ENCODE measurements around the gene ZFAND3.
"Not testable (repeated sequence)": the region's sequence is repeated elsewhere in the genome, so short reads cannot be mapped to it uniquely, and the experiment has no call there.

ZFAND3 gene

GRCh38 chr6:37972994-37973757 lies 153.6 kb downstream of the ZFAND3 start:
- DNase-seq (ENCODE audit: low read depth, low spot score): no peak

DNA sequence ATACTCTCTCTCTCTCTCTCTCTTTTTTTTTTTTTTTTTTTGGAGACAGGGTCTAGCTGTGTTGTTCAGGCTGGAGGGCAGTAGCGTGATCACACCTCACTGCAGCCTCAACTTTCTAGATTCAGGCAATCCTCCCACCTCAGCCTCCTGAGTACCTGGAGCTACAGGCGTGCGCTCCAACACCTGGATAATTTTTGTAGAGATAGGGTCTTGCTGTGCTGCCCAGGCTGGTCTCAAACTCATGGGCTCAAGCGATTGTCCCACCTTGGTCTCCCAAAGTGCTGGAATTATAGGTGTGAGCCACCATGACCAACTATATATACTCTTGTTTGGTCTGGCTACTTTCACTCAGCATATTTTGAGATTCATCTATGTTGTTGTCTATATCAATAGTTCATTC lies 154.9 kb downstream of the ZFAND3 start:
- no peak for DNase-seq (ENCODE audit: low read depth, low spot score)

DNA sequence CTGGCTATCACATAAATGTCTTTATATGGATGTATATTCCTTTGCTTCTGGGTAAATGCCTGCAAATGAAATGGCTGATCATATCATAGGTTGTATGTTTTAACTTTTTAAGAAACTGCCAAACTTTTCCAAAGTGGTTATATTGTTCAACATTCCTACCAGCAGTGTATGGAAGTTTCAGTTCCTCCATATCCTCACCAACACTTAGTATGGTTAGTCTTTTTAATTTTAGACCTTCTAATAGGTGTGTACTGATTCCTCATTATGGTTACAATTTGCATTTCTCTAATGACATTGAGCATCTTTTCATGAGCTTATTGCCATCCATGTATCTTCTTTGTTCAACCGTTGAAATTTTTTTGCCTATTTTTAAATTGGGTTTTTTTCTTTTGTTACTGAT lies 155.4 kb downstream of the ZFAND3 start:
- no peak for DNase-seq (ENCODE audit: low read depth, low spot score)

DNA sequence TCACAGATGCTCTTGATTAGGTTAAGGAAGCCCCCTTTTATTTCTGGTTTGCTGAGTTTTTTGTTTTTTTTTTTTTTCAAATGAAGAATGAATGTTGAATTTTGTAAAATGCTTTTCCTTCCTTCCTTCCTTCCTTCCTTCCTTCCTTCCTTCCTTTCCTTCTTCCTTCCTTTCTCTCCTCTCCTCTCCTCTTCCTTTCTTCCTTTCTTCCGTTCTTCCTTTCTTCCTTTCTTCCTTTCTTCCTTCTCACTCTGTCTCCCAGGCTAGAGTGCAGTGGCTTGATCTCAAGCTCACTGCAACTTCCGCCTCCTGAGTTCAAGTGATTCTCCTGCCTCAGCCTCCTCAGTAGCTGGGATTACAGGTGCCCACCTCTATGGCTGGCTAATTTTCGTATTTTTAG lies 158.2 kb downstream of the ZFAND3 start:
- DNase-seq (ENCODE audit: low read depth, low spot score): no peak

- DNase-seq (ENCODE audit: low read depth, low spot score): no peak
These were observed 160.1 kb downstream of the ZFAND3 start for GRCh38 chr6:37979392-37980221.

GRCh38 chr6:37980222-37980595 lies 160.7 kb downstream of the ZFAND3 start:
- DNase-seq (ENCODE audit: low read depth, low spot score): no peak

- no peak for DNase-seq (ENCODE audit: low read depth, low spot score)
These were observed 162.1 kb downstream of the ZFAND3 start for GRCh38 chr6:37981626-37982025.

GRCh38 chr6:37982317-37982716 lies 162.8 kb downstream of the ZFAND3 start:
- no peak for DNase-seq (ENCODE audit: low read depth, low spot score)

DNA sequence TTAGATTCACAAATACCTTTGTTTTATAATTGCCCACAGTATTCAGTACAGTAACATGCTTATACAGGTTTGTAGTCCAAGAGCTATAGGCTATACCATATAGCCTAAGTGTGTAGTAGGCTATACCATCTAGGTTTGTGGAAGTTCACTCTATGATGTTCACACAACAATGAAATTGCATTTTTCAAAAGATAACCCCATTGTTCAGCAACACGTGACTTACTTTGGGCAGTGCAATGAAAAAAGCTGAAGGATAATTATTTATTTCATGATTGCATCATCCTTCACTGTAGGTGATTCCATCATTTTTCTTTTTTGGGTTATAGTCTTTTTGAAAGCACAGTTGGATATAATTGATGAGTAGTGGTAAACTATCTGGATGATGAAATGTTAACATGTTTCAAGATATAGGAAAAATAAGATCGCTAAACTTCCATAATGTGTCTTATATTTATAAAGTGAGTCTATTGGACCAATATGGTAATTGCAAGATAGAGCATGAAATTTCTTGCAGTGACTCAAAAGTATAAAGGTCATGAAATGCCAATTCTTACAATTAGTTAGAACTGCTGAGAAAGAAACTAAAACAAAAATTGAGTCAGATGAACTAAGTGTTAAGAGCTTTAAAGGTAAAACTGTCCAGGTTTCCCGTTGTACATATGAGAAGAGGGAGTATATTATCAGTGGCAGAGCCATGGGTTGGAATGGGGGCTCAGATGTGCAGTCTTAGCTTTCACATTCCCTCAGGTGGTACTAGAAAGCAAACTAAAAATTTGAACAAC lies 164.4 kb downstream of the ZFAND3 start:
- no peak for DNase-seq (ENCODE audit: low read depth, low spot score)

DNA sequence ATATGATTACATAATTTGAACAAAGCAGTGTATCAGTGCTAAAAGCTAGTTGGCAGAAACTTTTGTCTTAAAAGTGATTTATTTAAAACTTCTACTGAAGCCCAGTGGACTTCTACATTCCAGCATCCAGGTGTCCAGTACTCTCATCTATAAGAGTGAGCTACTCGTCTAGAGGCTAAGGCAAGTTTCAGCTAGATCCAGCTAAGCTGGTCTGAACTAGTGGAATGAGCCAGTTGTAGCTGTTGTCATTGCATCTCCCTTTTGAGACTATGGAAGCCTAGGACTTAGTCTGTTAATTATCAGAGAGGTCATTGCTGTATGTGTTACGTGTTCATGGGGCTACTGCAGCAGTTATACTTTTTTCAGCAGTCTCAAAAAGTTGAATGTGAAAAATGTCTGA lies 165.1 kb downstream of the ZFAND3 start:
- no peak for DNase-seq (ENCODE audit: low read depth, low spot score)

DNA sequence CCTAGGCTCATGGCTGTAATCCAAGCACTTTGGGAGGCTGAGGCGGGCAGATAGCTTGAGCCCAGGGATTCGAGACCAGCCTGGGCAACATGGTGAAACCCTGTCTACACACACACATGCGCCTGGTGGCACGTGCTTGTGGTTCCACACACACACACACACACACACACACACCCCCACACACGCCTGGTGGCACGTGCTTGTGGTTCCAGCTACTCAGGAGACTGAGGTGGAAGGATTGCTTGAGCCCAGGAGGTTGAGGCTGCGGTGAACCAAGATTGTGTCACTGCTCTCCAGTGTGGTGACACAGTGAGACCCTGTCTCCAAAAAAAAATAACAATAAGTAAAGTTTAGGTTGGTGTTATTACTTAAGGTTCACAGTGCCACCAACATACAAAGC lies 165.8 kb downstream of the ZFAND3 start:
- no peak for DNase-seq (ENCODE audit: low read depth, low spot score)

DNA sequence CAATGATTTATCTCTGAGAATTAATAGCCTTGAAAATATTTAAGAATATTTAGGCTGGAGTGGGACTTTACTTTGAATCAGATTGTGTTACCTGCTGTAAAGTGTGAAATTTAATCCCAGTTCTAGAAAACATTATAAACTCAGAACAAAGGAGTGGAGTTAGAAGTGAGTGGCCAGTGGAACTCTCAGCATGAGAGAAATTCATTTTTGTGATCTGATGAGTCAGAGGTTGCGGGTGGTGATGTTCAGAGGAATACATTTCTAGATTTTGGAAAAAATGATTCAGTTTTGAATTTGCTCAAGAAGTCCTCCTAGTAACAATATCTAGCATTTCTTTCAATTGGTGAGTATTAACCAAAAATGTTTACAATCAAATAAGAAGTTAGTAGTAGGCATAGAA lies 167.5 kb downstream of the ZFAND3 start:
- peak; percentile 9 for DNase-seq (ENCODE audit: low read depth, low spot score)

DNA sequence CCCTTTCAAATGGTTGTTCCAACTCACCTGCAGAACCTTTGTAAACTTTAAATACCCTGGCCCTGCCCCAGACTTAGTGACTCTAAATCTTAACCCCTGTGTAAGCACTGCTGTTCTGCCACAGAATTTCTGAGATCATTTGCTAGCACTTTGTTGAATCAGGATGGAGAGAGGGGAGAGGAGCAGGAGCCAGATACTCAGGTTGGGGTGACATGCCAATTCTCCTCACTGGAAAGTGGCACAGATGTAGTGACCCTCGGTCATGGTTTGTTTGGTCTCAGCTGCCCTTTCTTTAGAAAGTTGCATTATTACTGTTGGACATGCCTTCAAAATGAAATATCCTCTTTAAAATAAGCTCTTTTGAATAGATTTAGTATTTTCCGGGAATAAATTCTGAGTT lies 168.0 kb downstream of the ZFAND3 start:
- no peak for DNase-seq (ENCODE audit: low read depth, low spot score)

- no peak for DNase-seq (ENCODE audit: low read depth, low spot score)
These were observed 168.6 kb downstream of the ZFAND3 start for GRCh38 chr6:37988127-37988526.

DNA sequence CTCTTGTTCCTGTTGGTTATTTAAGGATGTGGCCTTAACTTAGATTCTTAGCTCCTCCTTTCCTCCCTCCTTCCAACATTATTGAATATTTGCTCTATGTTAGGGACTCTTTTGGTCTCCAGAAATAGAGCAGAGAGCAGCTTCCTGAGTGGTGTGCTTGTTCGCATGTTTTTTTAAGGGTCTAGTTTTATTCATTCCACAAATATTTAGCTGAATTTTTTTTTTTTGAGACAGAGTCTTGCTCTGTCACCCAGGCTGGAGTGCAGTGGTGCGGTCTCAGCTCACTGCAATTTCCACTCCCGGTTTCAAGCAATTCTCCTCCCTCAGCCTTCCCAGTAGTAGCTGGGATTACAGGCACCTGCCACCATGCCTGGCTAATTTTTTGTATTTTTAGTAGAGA lies 169.2 kb downstream of the ZFAND3 start:
- no peak for DNase-seq (ENCODE audit: low read depth, low spot score)

GRCh38 chr6:37990762-37991525 lies 171.4 kb downstream of the ZFAND3 start:
- peak; percentile 31 for DNase-seq (ENCODE audit: low read depth, low spot score)

GRCh38 chr6:37992749-37993148 lies 173.2 kb downstream of the ZFAND3 start:
- no peak for DNase-seq (ENCODE audit: low read depth, low spot score)

DNA sequence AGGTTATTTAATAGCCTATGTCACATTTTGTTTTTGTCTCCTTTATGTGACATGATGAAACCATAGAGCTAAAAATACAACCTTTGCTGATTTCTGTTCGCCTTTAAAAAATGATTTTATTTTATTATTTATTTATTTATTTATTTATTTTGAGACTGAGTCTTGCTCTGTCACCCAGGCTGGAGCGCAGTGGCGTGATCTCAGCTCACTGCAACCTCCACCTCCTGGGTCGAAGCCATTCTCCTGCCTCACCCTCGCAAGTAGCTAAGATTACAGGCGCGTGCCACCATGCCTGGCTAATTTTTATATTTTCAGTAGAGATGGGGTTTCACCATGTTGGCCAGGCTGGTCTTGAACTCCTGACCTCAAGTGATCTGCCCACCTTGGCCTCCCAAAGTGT lies 173.7 kb downstream of the ZFAND3 start:
- DNase-seq (ENCODE audit: low read depth, low spot score): not testable (repeated sequence)

GRCh38 chr6:37993596-37993995 lies 174.1 kb downstream of the ZFAND3 start:
- DNase-seq (ENCODE audit: low read depth, low spot score): no peak

DNA sequence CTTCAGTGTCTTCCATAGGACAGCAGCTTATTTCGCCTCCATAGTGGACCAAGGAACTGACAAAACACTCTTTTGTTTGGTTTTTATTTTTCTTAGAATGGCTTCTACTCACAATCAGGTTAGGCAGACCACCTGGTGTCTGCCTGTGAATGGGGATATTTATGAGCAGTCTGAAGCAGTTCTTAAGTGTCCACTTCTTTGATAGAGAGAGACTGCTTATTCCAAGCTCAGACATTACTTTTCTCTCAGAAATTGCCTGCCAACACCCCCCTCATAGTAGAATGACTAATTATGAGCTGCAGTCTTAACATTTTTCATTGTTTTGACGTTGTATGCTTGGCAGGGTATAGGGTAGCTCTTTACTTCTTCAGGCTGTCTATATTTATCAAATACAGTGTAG lies 174.7 kb downstream of the ZFAND3 start:
- no peak for DNase-seq (ENCODE audit: low read depth, low spot score)

DNA sequence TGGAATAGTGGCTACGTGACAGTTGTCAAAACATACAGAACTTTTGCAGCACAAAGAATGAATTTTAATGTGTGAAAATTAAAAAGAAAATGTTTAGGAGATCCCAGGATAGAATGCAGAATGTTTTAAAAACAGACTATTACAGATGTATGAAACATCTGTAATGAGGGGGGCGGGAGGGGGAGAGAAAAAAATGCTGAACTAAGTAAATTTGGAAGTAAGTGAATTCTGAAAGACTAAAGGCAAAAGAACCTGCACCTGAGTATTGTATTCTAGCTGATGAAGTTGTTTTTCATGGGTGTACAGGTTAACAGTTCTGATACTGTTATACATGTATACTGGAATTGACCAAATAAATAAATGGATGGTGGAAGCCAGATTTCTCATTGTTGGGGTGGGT lies 178.8 kb downstream of the ZFAND3 start:
- DNase-seq (ENCODE audit: low read depth, low spot score): no peak

DNA sequence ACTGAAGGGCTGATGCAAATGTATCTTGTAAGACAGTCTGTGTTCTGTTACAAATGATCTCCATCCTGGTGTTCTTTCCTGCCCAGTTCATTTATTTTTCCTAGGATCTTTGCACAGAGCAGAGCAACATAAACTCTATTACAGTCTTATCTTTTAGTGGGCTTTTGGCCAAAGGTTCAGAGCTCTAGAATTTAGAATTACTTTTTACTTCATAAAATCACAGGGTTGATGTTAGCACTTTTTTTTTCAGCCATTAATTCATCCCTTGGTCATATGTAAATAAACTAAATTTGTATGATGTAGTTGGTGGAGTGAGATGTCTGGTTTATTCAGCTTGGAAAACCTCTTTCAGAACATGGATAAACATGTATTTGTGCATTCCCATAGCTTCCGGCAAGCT lies 181.9 kb downstream of the ZFAND3 start:
- DNase-seq (ENCODE audit: low read depth, low spot score): no peak
